Measurements from ENCODE around the gene FAM221B.
A peak's percentile ranks its signal among the peaks of the same experiment; 100 is the strongest.

Gene FAM221B

GRCh38 chr9:35790025-35790384 lies 38.5 kb downstream of the FAM221B start:
- DNase-seq = no peak

- no peak for DNase-seq
Measured at GRCh38 chr9:35789541-35789940, 39.0 kb downstream of the FAM221B start.

- DNase-seq = no peak
Measured at GRCh38 chr9:35783418-35783817, 45.1 kb downstream of the FAM221B start.

- DNase-seq = no peak
Measured at GRCh38 chr9:35781066-35781465, 47.5 kb downstream of the FAM221B start.

GRCh38 chr9:35778496-35778895 lies 50.0 kb downstream of the FAM221B start:
- DNase-seq = no peak

GRCh38 chr9:35776018-35776417 lies 52.5 kb downstream of the FAM221B start:
- peak; percentile 62 for DNase-seq

GRCh38 chr9:35774907-35775635 lies 53.5 kb downstream of the FAM221B start:
- no peak for DNase-seq

- DNase-seq = no peak
Measured at GRCh38 chr9:35771943-35772342, 56.6 kb downstream of the FAM221B start.

- peak; percentile 71 for DNase-seq
Measured at GRCh38 chr9:35771534-35771933, 57.0 kb downstream of the FAM221B start.

- no peak for DNase-seq
Measured at GRCh38 chr9:35771075-35771433, 57.5 kb downstream of the FAM221B start.

GRCh38 chr9:35769763-35770162 lies 58.8 kb downstream of the FAM221B start:
- DNase-seq = no peak

- no peak for DNase-seq
Measured at GRCh38 chr9:35767458-35767857, 61.1 kb downstream of the FAM221B start.

GRCh38 chr9:35766997-35767396 lies 61.5 kb downstream of the FAM221B start:
- DNase-seq = no peak
